OCI-LY7 (cell line): ENCODE results near the gene KCNAB3. TPM values are rescaled to one million over a fixed set of nuclear protein-coding genes. Genes with fewer than 3 reads are reported as not detected.

Source experiments
- BruUV-seq: library from RNA; stranded (reverse); fragments of 400-500 nt; replicated peaks from 2 replicates; lab custom pipeline; 2021; lab: Mats Ljungman, UMichigan
- CTCF ChIA-PET: fragments of 300-600 bp; sonication (Branson Sonifier 250); formaldehyde crosslinking; loops from one replicate; lab custom pipeline; 2022; ENCODE audit warnings: antibody characterized with exemption; ENCODE audit not compliant: unreplicated experiment; lab: Charles Lee
- POLR2A ChIA-PET: fragments of 300-600 bp; sonication (Branson Sonifier 250); formaldehyde crosslinking; loops from one replicate; lab custom pipeline; 2022; ENCODE audit warnings: antibody characterized with exemption; lab: Charles Lee
- DNase-seq: peaks from one replicate; pipeline ENCODE4 v3.0.0-alpha.2; 2015; ENCODE audit warnings: low spot score
- H2AFZ ChIP-seq: fragments of 200-600 bp; sonication (generic), shearing (Covaris generic); 2 replicates; pipeline ENCODE4 v1.6.1; 2014; ENCODE audit warnings: mild to moderate bottlenecking, antibody characterized with exemption, low read length, moderate library complexity
- H3K27ac ChIP-seq: fragments of 200-600 bp; sonication (generic); 2 replicates; pipeline ENCODE4 v1.5.1; 2014; ENCODE audit warnings: mixed run types, low read depth, mild to moderate bottlenecking, moderate library complexity, low read length, inconsistent platforms; ENCODE audit not compliant: poor library complexity, severe bottlenecking
- H3K36me3 ChIP-seq: fragments of 200-600 bp; sonication (generic); 2 replicates; pipeline ENCODE4 v1.6.1; 2014; ENCODE audit warnings: mild to moderate bottlenecking, antibody characterized with exemption, low read length, moderate library complexity, mixed read lengths; ENCODE audit not compliant: insufficient read depth
- H3K4me1 ChIP-seq: fragments of 200-600 bp; sonication (generic); 2 replicates; pipeline ENCODE4 v1.5.1; 2014; ENCODE audit warnings: mild to moderate bottlenecking, low read length; ENCODE audit not compliant: insufficient read depth, poor library complexity, severe bottlenecking
- H3K4me2 ChIP-seq: fragments of 200-600 bp; sonication (generic); 2 replicates; pipeline ENCODE4 v1.6.1; 2014; ENCODE audit warnings: mild to moderate bottlenecking, low read length
- H3K4me3 ChIP-seq: fragments of 200-600 bp; sonication (generic); 2 replicates; pipeline ENCODE4 v1.5.1; 2014; ENCODE audit warnings: mild to moderate bottlenecking, low read depth, low read length; ENCODE audit not compliant: poor library complexity, severe bottlenecking
- H3K79me2 ChIP-seq: fragments of 200-600 bp; sonication (generic); 2 replicates; pipeline ENCODE4 v1.6.1; 2016; ENCODE audit warnings: low read depth, mild to moderate bottlenecking, low read length, moderate library complexity, mixed read lengths; ENCODE audit not compliant: insufficient read depth
- H3K9me2 ChIP-seq: fragments of 200-600 bp; sonication (generic); 2 replicates; pipeline ENCODE4 v1.6.1; 2016; ENCODE audit warnings: mild to moderate bottlenecking, low read length, mixed read lengths; ENCODE audit not compliant: insufficient read depth
- H3K9me3 ChIP-seq: fragments of 200-600 bp; sonication (generic); 2 replicates; pipeline ENCODE4 v1.6.1; 2014; ENCODE audit warnings: mild to moderate bottlenecking, mixed run types, low read length, mixed read lengths
- H4K20me1 ChIP-seq: fragments of 200-600 bp; sonication (generic); 2 replicates; pipeline ENCODE4 v1.6.1; 2014; ENCODE audit warnings: mild to moderate bottlenecking, antibody characterized with exemption, low read length, moderate library complexity, mixed read lengths; ENCODE audit not compliant: insufficient read depth
- EZH2phosphoT487 ChIP-seq: fragments of 200-600 bp; sonication (generic); IDR thresholded peaks from 2 replicates; pipeline ENCODE4 v1.6.1; 2018; ENCODE audit warnings: low read depth, borderline replicate concordance, mild to moderate bottlenecking, mixed run types, antibody characterized with exemption, low read length, moderate library complexity, mixed read lengths
- intact Hi-C: fragments of 100-400 bp; cut with micrococcal nuclease; formaldehyde crosslinking; loops from one replicate; pipeline ENCODE4 v1.10.0; 2022; ENCODE audit not compliant: unreplicated experiment
- total RNA-seq, 2 experiments: library from RNA; depleted of rRNA in 1 of 2; stranded (reverse); fragments of >200 nt in 1 of 2; shearing (Covaris generic) in 1 of 2; gene quantifications; 2 replicates each; pipeline ENCODE4 v1.2.3, GENCODE V29; 2014 to 2022
- TF ChIP-seq, protein P1 (sequence below): fragments of 200-600 bp; sonication (generic); conservative IDR thresholded peaks from 2 replicates; pipeline ENCODE4 v1.5.1; 2014; ENCODE audit warnings: mild to moderate bottlenecking, antibody characterized with exemption, low read length, moderate library complexity, mixed read lengths

KCNAB3 gene
- total RNA-seq, 2 experiments from 2014 or later = 4.3 to 14.3 TPM

DNA sequence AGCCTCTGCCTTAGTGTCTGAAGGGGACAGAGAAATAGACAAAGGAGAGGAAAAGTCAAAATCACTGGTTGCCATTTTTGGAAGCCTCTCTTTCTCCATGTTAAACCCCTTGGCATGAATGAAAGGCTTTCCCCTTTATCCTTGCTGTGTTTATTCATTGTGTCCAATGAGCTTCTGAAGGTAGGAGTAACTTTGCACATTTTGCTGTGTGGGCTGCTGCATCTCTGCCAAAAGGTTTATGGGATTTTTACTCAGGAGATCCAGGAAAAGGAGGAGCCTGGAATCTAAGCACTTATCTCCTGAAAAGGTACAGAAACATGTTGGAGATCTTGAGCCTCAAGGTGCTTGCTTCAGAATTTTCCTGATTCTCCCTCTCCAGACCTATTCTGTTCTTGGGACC is 6.2 kb upstream of the KCNAB3 start:
- no peaks in the 10 kb centered on the region for H4K20me1 ChIP-seq
- H3K9me3 ChIP-seq = no peaks in the 10 kb centered on the region
- DNase-seq = no peak
- H3K4me1 ChIP-seq = peaks cover 23% of the 10 kb centered on the region
- no peak overlapping the region for H3K4me3 ChIP-seq
- no peaks in the 10 kb centered on the region for H3K9me2 ChIP-seq
- H3K79me2 ChIP-seq = peaks cover 28% of the 10 kb centered on the region
- POLR2A ChIA-PET = no interaction called here
- intact Hi-C loops = no loop called here
- H3K36me3 ChIP-seq = peaks cover 63% of the 10 kb centered on the region
- TF ChIP-seq, protein P1, sequence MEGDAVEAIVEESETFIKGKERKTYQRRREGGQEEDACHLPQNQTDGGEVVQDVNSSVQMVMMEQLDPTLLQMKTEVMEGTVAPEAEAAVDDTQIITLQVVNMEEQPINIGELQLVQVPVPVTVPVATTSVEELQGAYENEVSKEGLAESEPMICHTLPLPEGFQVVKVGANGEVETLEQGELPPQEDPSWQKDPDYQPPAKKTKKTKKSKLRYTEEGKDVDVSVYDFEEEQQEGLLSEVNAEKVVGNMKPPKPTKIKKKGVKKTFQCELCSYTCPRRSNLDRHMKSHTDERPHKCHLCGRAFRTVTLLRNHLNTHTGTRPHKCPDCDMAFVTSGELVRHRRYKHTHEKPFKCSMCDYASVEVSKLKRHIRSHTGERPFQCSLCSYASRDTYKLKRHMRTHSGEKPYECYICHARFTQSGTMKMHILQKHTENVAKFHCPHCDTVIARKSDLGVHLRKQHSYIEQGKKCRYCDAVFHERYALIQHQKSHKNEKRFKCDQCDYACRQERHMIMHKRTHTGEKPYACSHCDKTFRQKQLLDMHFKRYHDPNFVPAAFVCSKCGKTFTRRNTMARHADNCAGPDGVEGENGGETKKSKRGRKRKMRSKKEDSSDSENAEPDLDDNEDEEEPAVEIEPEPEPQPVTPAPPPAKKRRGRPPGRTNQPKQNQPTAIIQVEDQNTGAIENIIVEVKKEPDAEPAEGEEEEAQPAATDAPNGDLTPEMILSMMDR = no peak
- TF ChIP-seq EZH2phosphoT487 = no peak
- no peak overlapping the region for H3K4me2 ChIP-seq
- CTCF ChIA-PET = no interaction called here
- H2AFZ ChIP-seq = no peak overlapping the region
- BruUV-seq = no TSS peak
- no peak overlapping the region for H3K27ac ChIP-seq

DNA sequence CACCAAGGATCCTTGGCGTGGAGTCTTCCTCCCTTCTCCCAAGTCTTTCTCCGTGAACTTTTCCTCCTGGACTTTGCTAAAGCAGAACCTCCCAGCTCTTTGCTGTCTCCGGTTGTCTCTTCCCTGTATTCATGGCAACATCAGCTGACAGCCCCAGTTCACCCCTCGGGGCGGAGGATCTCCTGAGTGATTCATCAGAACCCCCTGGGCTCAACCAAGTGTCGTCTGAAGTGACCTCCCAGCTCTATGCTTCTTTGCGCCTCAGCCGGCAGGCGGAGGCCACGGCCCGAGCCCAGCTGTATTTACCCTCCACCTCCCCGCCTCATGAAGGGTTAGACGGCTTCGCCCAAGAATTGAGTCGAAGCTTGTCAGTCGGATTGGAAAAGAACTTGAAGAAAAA is 3.3 kb upstream of the KCNAB3 start:
- intact Hi-C loops = loop anchor here (2.0 kb wide), 1 partner anchor 18 kb away; no protein-coding TSS in a partner anchor
- H3K36me3 ChIP-seq = peaks cover 46% of the 10 kb centered on the region
- TF ChIP-seq, protein P1 = peak; percentile 39; the same call in 1 of the 2 replicates
- TF ChIP-seq EZH2phosphoT487 = no peak
- POLR2A ChIA-PET = interaction anchor here (0.5 to 2.2 kb wide), 11 partner anchors 9 to 681 kb away, joined by 3 to 16 read pairs (median 6); partner anchors contain the start of gene RNF227
- H3K9me3 ChIP-seq = no peaks in the 10 kb centered on the region
- H3K4me3 ChIP-seq = peak overlapping the region; percentile 99
- peaks cover 32% of the 10 kb centered on the region for H3K79me2 ChIP-seq
- CTCF ChIA-PET = interaction anchor here (0.8 to 1.1 kb wide), 2 partner anchors 12 to 107 kb away, joined by 3 to 4 read pairs; no protein-coding TSS in a partner anchor
- no peak overlapping the region; the same call in 1 of the 2 replicates for H2AFZ ChIP-seq
- no TSS peak for BruUV-seq
- H4K20me1 ChIP-seq = no peaks in the 10 kb centered on the region
- H3K27ac ChIP-seq = peak overlapping the region; percentile 69
- peaks cover 27% of the 10 kb centered on the region for H3K4me1 ChIP-seq
- no peaks in the 10 kb centered on the region for H3K9me2 ChIP-seq
- DNase-seq = peak; percentile 62
- H3K4me2 ChIP-seq = peak overlapping the region; percentile 88

DNA sequence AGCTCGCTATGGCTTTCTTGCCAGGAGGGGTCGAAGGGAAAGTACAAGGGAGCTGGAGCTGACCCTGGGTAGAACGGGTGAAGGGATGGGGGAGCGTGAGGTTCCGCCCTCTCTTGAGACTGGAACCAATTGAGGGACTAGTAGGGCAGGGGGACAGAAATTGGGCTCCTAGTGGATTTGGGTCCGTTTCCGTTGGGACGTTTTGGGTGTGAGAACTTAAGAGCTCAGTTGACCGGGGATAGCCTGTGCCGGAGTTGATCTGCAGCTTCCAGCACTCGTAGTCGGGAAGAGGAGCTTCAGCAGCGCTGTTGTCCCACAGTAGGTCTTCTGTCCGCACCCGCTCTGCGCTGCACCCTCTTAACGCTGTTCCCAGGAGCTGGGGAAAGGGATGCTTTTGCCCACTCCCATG is 2.8 kb upstream of the KCNAB3 start:
- POLR2A ChIA-PET = interaction anchor here (0.5 to 2.2 kb wide), 12 partner anchors 10 to 681 kb away, joined by 3 to 16 read pairs (median 5); partner anchors contain the start of gene RNF227
- H3K4me3 ChIP-seq = peak overlapping the region; percentile 99
- CTCF ChIA-PET = interaction anchor here (1.1 kb wide), 1 partner anchor 11 kb away, joined by 4 read pairs; no protein-coding TSS in a partner anchor

More for the DNA sequence above, 2.8 kb upstream of the KCNAB3 start:
- TF ChIP-seq EZH2phosphoT487 = no peak
- TF ChIP-seq, protein P1 = no peak
- intact Hi-C loops = loop anchor here (2.0 kb wide), 1 partner anchor 18 kb away; no protein-coding TSS in a partner anchor
- H3K4me2 ChIP-seq = peak overlapping the region; percentile 88
- BruUV-seq = TSS peak; percentile 85
- peaks cover 44% of the 10 kb centered on the region for H3K36me3 ChIP-seq
- no peaks in the 10 kb centered on the region for H4K20me1 ChIP-seq
- DNase-seq = peak; percentile 49
- peaks cover 27% of the 10 kb centered on the region for H3K4me1 ChIP-seq
- peak overlapping the region; percentile 88 for H2AFZ ChIP-seq
- H3K9me3 ChIP-seq = no peaks in the 10 kb centered on the region
- H3K27ac ChIP-seq = peak overlapping the region; percentile 69
- no peaks in the 10 kb centered on the region for H3K9me2 ChIP-seq
- H3K79me2 ChIP-seq = peaks cover 32% of the 10 kb centered on the region
